Right lung (tissue), 5 donors: ENCODE measurements around the gene TERT. TPM values are rescaled to one million over a fixed set of nuclear protein-coding genes. Genes with fewer than 3 reads are reported as not detected.
"Not testable (repeated sequence)": the region's sequence is repeated elsewhere in the genome, so short reads cannot be mapped to it uniquely, and the experiment has no call there.

Experiments
- DNase-seq, 2 donors: peaks; one replicate each; pipeline ENCODE4 v3.0.0-alpha.2; 2013
- polyA plus RNA-seq, 5 donors: library from polyadenylated mRNA; unstranded; fragments of 120-200 nt; gene quantifications; one replicate each; pipeline versions ENCODE4 v1.2.1 to v1.2.3, GENCODE V29; 2013; ENCODE audit warnings: inconsistent platforms in 1 of 5, low replicate concordance in 1 of 5; ENCODE audit not compliant: insufficient read length in 5 of 5, insufficient read depth in 1 of 5

TERT gene
- polyA plus RNA-seq, 5 donors: 0.13 to 0.48 (median 0.31) TPM

- no peak for DNase-seq
Measured at GRCh38 chr5:1241509-1242080, 53.3 kb downstream of the TERT start.

- no peak for DNase-seq
Measured at GRCh38 chr5:1240496-1241260, 54.2 kb downstream of the TERT start.

GRCh38 chr5:1239505-1240251 lies 55.2 kb downstream of the TERT start:
- DNase-seq: no peak

- no peak for DNase-seq
Measured at GRCh38 chr5:1235838-1236237, 59.0 kb downstream of the TERT start.

GRCh38 chr5:1235379-1235778 lies 59.5 kb downstream of the TERT start:
- DNase-seq: no peak

GRCh38 chr5:1232780-1233179 lies 62.1 kb downstream of the TERT start:
- DNase-seq: no peak

GRCh38 chr5:1231354-1231905 lies 63.4 kb downstream of the TERT start:
- DNase-seq: no peak

GRCh38 chr5:1230551-1230950 lies 64.3 kb downstream of the TERT start:
- DNase-seq: no peak

GRCh38 chr5:1229822-1230221 lies 65.0 kb downstream of the TERT start:
- no peak for DNase-seq

GRCh38 chr5:1229023-1229422 lies 65.8 kb downstream of the TERT start:
- not testable (repeated sequence) for DNase-seq

- no peak for DNase-seq
Measured at GRCh38 chr5:1228120-1228519, 66.7 kb downstream of the TERT start.

- DNase-seq: no peak
Measured at GRCh38 chr5:1227667-1228066, 67.2 kb downstream of the TERT start.

- no peak for DNase-seq
Measured at GRCh38 chr5:1226839-1227581, 67.9 kb downstream of the TERT start.

GRCh38 chr5:1226231-1226630 lies 68.6 kb downstream of the TERT start:
- no peak for DNase-seq

GRCh38 chr5:1225081-1225480 lies 69.8 kb downstream of the TERT start, which contains the start of gene SLC6A18:
Gene SLC6A18, plus strand, starts transcription at chr5:1225381. Its CDS starts 97 bp downstream, at chr5:1225478.
- no peak for DNase-seq

- no peak for DNase-seq
Measured at GRCh38 chr5:1224631-1225030, 70.2 kb downstream of the TERT start.

- no peak for DNase-seq
Measured at GRCh38 chr5:1223278-1223670, 71.6 kb downstream of the TERT start.

GRCh38 chr5:1222621-1223277 lies 72.1 kb downstream of the TERT start:
- DNase-seq: no peak

GRCh38 chr5:1222147-1222546 lies 72.7 kb downstream of the TERT start:
- no peak for DNase-seq

GRCh38 chr5:1221721-1222120 lies 73.1 kb downstream of the TERT start:
- DNase-seq: no peak

GRCh38 chr5:1220831-1221230 lies 74.0 kb downstream of the TERT start:
- no peak for DNase-seq
